Activated CD4-positive, alpha-beta T cell treated with anti-CD3 and anti-CD28 coated beads for 48 hours (primary cell): ENCODE results near the gene LSM5.

ENCODE experiments used
- DNase-seq: peaks from one replicate; pipeline ENCODE4 v3.0.0-alpha.2; 2020

Gene LSM5

GRCh38 chr7:32459788-32460187, 30.4 kb downstream of the LSM5 start:
- DNase-seq: no peak

- no peak for DNase-seq
Measured at GRCh38 chr7:32458025-32458424, 32.2 kb downstream of the LSM5 start.

- DNase-seq: no peak
Measured at GRCh38 chr7:32453341-32454011, 36.7 kb downstream of the LSM5 start.

GRCh38 chr7:32447218-32447617, 43.0 kb downstream of the LSM5 start:
- no peak for DNase-seq

GRCh38 chr7:32436146-32436928, 53.8 kb downstream of the LSM5 start:
- DNase-seq: no peak
